HepG2 (cell line): ENCODE results near the gene ATG9A. TPM values are rescaled to one million over a fixed set of nuclear protein-coding genes. Genes with fewer than 3 reads are reported as not detected.

Experiments
- ARHGAP35 ChIP-seq: sonication (generic); formaldehyde crosslinking; IDR thresholded peaks from 2 replicates; pipeline ENCODE4 v1.9.0; 2022; ENCODE audit warnings: mild to moderate bottlenecking, inconsistent platforms, moderate library complexity, missing genetic modification reagents, borderline replicate concordance
- DMAP1 ChIP-seq: IDR thresholded peaks from 2 replicates; pipeline ENCODE4 v1.6.1; 2016
- ELF1 ChIP-seq: sonication (generic); formaldehyde crosslinking; IDR thresholded peaks from 2 replicates; pipeline ENCODE4 v1.4.0; 2020; ENCODE audit warnings: missing genetic modification reagents
- FOXC1 ChIP-seq: sonication (generic); formaldehyde crosslinking; IDR thresholded peaks from 2 replicates; pipeline ENCODE4 v1.8.0; 2022; ENCODE audit warnings: mild to moderate bottlenecking, missing genetic modification reagents, borderline replicate concordance
- KDM4B ChIP-seq: sonication (generic); formaldehyde crosslinking; IDR thresholded peaks from 2 replicates; pipeline ENCODE4 v1.4.0; 2020; ENCODE audit warnings: missing genetic modification reagents
- MLX ChIP-seq: IDR thresholded peaks from 2 replicates; pipeline ENCODE4 v1.6.1; 2016
- MXD3 ChIP-seq: IDR thresholded peaks from 2 replicates; pipeline ENCODE4 v1.6.1; 2016; ENCODE audit warnings: mild to moderate bottlenecking, missing biosample characterization, missing genetic modification reagents
- MXI1 ChIP-seq: IDR thresholded peaks from 3 replicates; pipeline ENCODE4 v1.6.1; 2012; ENCODE audit warnings: low read depth, low read length, inconsistent platforms, borderline replicate concordance
- NFRKB ChIP-seq: fragments of 450-650 bp; IDR thresholded peaks from 2 replicates; pipeline ENCODE4 v1.6.1; 2017
- PAWR ChIP-seq: sonication (generic); formaldehyde crosslinking; IDR thresholded peaks from 2 replicates; pipeline ENCODE4 v1.4.0; 2020; ENCODE audit warnings: missing genetic modification reagents, mild to moderate bottlenecking, borderline replicate concordance
- REPIN1 ChIP-seq: sonication (generic); formaldehyde crosslinking; IDR thresholded peaks from 2 replicates; pipeline ENCODE4 v1.8.0; 2022; ENCODE audit warnings: missing genetic modification reagents, low read depth, mild to moderate bottlenecking, borderline replicate concordance
- REXO4 ChIP-seq: sonication (generic); formaldehyde crosslinking; IDR thresholded peaks from 2 replicates; pipeline ENCODE4 v1.8.0; 2022; ENCODE audit warnings: missing genetic modification reagents, mild to moderate bottlenecking, borderline replicate concordance
- RXRA ChIP-seq: sonication (generic); formaldehyde crosslinking; IDR thresholded peaks from 2 replicates; pipeline ENCODE4 v1.5.1; 2020; ENCODE audit warnings: missing genetic modification reagents
- SOX13 ChIP-seq, 3 experiments: fragments of 450-650 bp in 1 of 3; sonication (generic) in 1 of 3; formaldehyde crosslinking in 1 of 3; IDR thresholded peaks in 2 of 3; conservative IDR thresholded peaks in 1 of 3; 2 replicates each; pipeline versions ENCODE4 v1.5.0 to v1.6.1; 2016 to 2020; ENCODE audit warnings: antibody characterized with exemption in 1 of 3, mild to moderate bottlenecking in 1 of 3, missing compliant biosample characterization in 1 of 3, missing genetic modification reagents in 1 of 3, moderate library complexity in 1 of 3
- SOX6 ChIP-seq, 2 experiments: fragments of 450-650 bp in 1 of 2; sonication (generic) in 1 of 2; formaldehyde crosslinking in 1 of 2; IDR thresholded peaks; 2 replicates each; pipeline versions ENCODE4 v1.4.0 to v1.6.1; 2017 to 2020; ENCODE audit warnings: antibody characterized with exemption in 1 of 2, mild to moderate bottlenecking in 1 of 2, missing genetic modification reagents in 1 of 2
- TAF15 ChIP-seq: fragments of 200-400 bp; formaldehyde crosslinking; IDR thresholded peaks from one replicate; pipeline ENCODE4 v1.6.1; 2018; ENCODE audit warnings: mild to moderate bottlenecking, low read depth, low read length; ENCODE audit not compliant: poor library complexity, severe bottlenecking
- TGIF2 ChIP-seq: IDR thresholded peaks from 2 replicates; pipeline ENCODE4 v1.6.1; 2016; ENCODE audit warnings: control low read depth, missing compliant biosample characterization
- THAP11 ChIP-seq: IDR thresholded peaks from 2 replicates; pipeline ENCODE4 v1.6.1; 2016; ENCODE audit warnings: missing biosample characterization, missing genetic modification reagents
- TOPORS ChIP-seq: sonication (generic); formaldehyde crosslinking; IDR thresholded peaks from 2 replicates; pipeline ENCODE4 v1.8.0; 2023; ENCODE audit warnings: mild to moderate bottlenecking, missing genetic modification reagents
- ZNF383 ChIP-seq: sonication (generic); formaldehyde crosslinking; IDR thresholded peaks from 2 replicates; pipeline ENCODE4 v1.4.0; 2020; ENCODE audit warnings: missing genetic modification reagents, mild to moderate bottlenecking, borderline replicate concordance
- ZNF414 ChIP-seq: sonication (generic); formaldehyde crosslinking; IDR thresholded peaks from 2 replicates; pipeline ENCODE4 v1.5.0; 2020; ENCODE audit warnings: missing genetic modification reagents
- ZNF589 ChIP-seq: sonication (generic); formaldehyde crosslinking; conservative IDR thresholded peaks from 2 replicates; pipeline ENCODE4 v1.8.0; 2022; ENCODE audit warnings: mild to moderate bottlenecking, moderate library complexity, missing genetic modification reagents
- ZNF747 ChIP-seq: sonication (generic); formaldehyde crosslinking; IDR thresholded peaks from 2 replicates; pipeline ENCODE4 v1.8.1; 2023; ENCODE audit warnings: missing genetic modification reagents, mild to moderate bottlenecking, borderline replicate concordance
- polyA plus RNA-seq, 8 experiments: library from polyadenylated mRNA; depleted of rRNA in 3 of 8; stranded (reverse) in 7 of 8; unstranded in 1 of 8; fragments of >200 nt; fragmentation: Illumina TruSeq in 4 of 8; extraction: Trizol in 4 of 8; gene quantifications; 2 replicates each; pipeline versions ENCODE4 v1.2.1 to v1.2.3, GENCODE V29; 2011 to 2016; ENCODE audit warnings: low read depth in 4 of 8, missing spikeins in 1 of 8, mixed read lengths in 1 of 8; ENCODE audit not compliant: insufficient read depth in 1 of 8
- total RNA-seq, 5 experiments: library from RNA; depleted of rRNA; stranded (reverse); fragments of >200 nt; fragmentation: Illumina TruSeq; extraction: Trizol; gene quantifications; 2 replicates each; pipeline ENCODE4 v1.2.3, GENCODE V29; 2016; ENCODE audit warnings: low read depth in 1 of 5
- TF ChIP-seq, protein P1 (sequence below): sonication (generic); formaldehyde crosslinking; conservative IDR thresholded peaks from 2 replicates; pipeline ENCODE4 v1.5.0; 2020; ENCODE audit warnings: missing genetic modification reagents
- TF ChIP-seq, protein P2 (sequence below): sonication (generic); formaldehyde crosslinking; IDR thresholded peaks from 2 replicates; pipeline ENCODE4 v1.5.0; 2020; ENCODE audit warnings: missing genetic modification reagents, mild to moderate bottlenecking, borderline replicate concordance

Gene ATG9A
- total and polyA plus RNA-seq, 2 of the 13 experiments (the other 11 are each of a cell fraction or from before 2014, with no cell fraction given): 35.0 to 131 TPM

DNA sequence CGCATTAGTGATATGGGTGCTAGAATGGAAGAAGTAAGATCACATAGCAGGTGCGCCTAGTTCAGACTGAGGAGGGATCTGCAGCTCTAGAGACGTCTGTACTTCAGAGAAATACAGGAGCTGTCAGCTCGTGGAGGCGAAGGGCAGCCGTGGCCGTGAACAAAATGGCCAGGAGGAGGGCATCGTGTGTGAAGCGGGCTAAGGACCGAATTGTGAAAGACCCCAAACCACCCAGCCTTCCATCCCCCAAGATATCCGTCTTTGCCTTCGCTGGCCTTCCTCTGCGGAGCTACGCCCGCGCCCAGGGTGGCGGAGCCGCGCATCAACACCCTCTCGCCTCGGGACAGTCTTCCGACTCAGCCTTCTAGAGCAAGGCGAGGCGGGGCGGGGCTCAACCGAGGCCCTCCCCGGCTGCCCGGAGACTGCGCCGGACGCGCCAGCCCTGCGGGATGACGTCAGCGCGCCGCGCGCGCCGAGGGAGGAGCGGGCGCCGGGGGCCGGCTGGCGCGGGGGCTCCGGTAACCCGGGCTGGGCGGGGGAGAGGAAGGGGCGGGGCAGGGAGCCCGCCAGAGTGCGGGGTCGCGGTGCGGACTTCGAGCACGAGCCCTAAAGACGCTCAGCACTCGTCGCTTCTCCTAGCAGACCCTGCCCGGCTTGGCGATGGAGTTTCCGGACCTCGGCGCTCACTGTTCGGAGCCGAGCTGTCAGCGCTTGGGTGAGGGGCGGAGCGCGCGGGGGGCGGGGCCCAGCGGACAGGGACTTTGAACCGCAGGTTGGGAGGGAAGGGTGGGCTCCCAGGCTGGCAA, 22.9 kb downstream of the ATG9A start, which contains the start of gene ZFAND2B (continued):
- no peak; the same call in 1 of the 2 replicates for TF ChIP-seq TGIF2
- TF ChIP-seq REPIN1 (CRISPR knock-in tag): peak; percentile 91; the same call in 1 of the 2 replicates
- TF ChIP-seq, protein P1, sequence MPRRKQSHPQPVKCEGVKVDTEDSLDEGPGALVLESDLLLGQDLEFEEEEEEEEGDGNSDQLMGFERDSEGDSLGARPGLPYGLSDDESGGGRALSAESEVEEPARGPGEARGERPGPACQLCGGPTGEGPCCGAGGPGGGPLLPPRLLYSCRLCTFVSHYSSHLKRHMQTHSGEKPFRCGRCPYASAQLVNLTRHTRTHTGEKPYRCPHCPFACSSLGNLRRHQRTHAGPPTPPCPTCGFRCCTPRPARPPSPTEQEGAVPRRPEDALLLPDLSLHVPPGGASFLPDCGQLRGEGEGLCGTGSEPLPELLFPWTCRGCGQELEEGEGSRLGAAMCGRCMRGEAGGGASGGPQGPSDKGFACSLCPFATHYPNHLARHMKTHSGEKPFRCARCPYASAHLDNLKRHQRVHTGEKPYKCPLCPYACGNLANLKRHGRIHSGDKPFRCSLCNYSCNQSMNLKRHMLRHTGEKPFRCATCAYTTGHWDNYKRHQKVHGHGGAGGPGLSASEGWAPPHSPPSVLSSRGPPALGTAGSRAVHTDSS (CRISPR knock-in tag): no peak
- TF ChIP-seq REXO4 (CRISPR knock-in tag): no peak
- TF ChIP-seq MXD3 (CRISPR knock-in tag): peak; percentile 69
- 0 out of 2 replicates have a peak, but pooled peaks have one; percentile 73 for TF ChIP-seq RXRA (CRISPR knock-in tag)
- peak; percentile 95 for TF ChIP-seq FOXC1
- TF ChIP-seq ZNF747: peak; percentile 58; the same call in 1 of the 2 replicates
- no peak for TF ChIP-seq NFRKB
- no peak; the same call in none of the 2 replicates for TF ChIP-seq ELF1 (CRISPR knock-in tag)
- TF ChIP-seq DMAP1 (CRISPR knock-in tag): peak; percentile 62; the same call in 1 of the 2 replicates
- peak; percentile 33 for TF ChIP-seq TAF15
- no peak; the same call in 1 of the 2 replicates for TF ChIP-seq KDM4B (CRISPR knock-in tag)
- 0 out of 2 replicates have a peak, but pooled peaks have one; percentile 78 for TF ChIP-seq ZNF383 (CRISPR knock-in tag)
- peak; percentile 78; the same call in 1 of the 3 replicates for TF ChIP-seq MXI1
- TF ChIP-seq THAP11 (CRISPR knock-in tag): peak; percentile 80
- TF ChIP-seq, protein P2, sequence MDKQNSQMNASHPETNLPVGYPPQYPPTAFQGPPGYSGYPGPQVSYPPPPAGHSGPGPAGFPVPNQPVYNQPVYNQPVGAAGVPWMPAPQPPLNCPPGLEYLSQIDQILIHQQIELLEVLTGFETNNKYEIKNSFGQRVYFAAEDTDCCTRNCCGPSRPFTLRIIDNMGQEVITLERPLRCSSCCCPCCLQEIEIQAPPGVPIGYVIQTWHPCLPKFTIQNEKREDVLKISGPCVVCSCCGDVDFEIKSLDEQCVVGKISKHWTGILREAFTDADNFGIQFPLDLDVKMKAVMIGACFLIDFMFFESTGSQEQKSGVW: no peak
- TF ChIP-seq PAWR (CRISPR knock-in tag): no peak
- peak; percentile 72; the same call in 1 of the 2 replicates for TF ChIP-seq ZNF589 (CRISPR knock-in tag)
- peak; percentile 88 for TF ChIP-seq TOPORS (CRISPR knock-in tag)
- no peak for TF ChIP-seq SOX6 (IDR thresholded peaks at IDR 0.05)
- TF ChIP-seq SOX6 (CRISPR knock-in tag; IDR thresholded peaks at IDR 0.05): peak; percentile 64
- TF ChIP-seq MLX (CRISPR knock-in tag): no peak
- TF ChIP-seq ZNF414 (CRISPR knock-in tag): peak; percentile 79
- TF ChIP-seq ARHGAP35: peak; percentile 85; the same call in 1 of the 2 replicates
- TF ChIP-seq SOX13 (IDR thresholded peaks at IDR 0.05): no peak
- TF ChIP-seq SOX13 (CRISPR knock-in tag; conservative IDR thresholded peaks at IDR 0.05 in 1 of 2, IDR thresholded peaks at IDR 0.05 in 1 of 2): peak in 1 of 2 experiments; percentile 15; a peak in 1 of 4 replicates
